ENCODE results near the gene PRKAG2. TPM values are rescaled to one million over a fixed set of nuclear protein-coding genes. Genes with fewer than 3 reads are reported as not detected.

PRKAG2 gene
- total RNA-seq, 4 donors from 2014 or later = 38.8 to 94.4 (median 73.2) TPM

- Histone ChIP-seq H3K27me3 (no peaks in the 10 kb centered on the region), H3K27ac (no peak overlapping the region)
- TF ChIP-seq CTCF (IDR thresholded peaks at IDR 0.05) = no peak
- TF ChIP-seq POLR2A (IDR thresholded peaks at IDR 0.05) = no peak
Observed at GRCh38 chr7:151592330-151592729, 284.6 kb downstream of the PRKAG2 start.

DNA sequence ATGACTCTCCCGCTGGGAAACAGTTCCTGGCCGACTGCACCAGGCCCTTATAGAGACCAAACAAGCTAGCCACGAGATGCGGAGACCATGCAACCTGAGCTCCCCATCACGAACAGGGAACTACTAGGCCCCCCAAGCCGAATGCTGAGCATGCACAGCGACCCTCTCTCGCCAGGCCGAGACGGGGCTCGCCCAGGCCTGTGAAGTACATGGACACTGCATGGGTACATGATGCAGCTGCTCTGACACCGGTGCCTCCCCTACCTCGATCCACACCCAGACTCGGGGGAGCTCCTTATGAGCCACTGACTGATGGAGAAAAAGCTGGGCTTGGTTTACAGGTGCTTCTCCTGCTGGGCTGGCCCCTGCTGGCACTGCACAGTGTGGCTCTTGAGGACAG is 285.0 kb downstream of the PRKAG2 start:
- TF ChIP-seq POLR2A (IDR thresholded peaks at IDR 0.05) (no peak), CTCF (IDR thresholded peaks at IDR 0.05) (no peak)

More at GRCh38 chr7:151592330-151592729, 284.6 kb downstream of the PRKAG2 start:
- DNase-seq = no peak
- Histone ChIP-seq H3K36me3 (peaks cover 0 to 37% (median 0%) of the 10 kb centered on the region in 3 donors), H3K9me3 (no peaks in the 10 kb centered on the region), H3K4me3 (no peak overlapping the region), H3K4me1 (no peaks in the 10 kb centered on the region)

DNA sequence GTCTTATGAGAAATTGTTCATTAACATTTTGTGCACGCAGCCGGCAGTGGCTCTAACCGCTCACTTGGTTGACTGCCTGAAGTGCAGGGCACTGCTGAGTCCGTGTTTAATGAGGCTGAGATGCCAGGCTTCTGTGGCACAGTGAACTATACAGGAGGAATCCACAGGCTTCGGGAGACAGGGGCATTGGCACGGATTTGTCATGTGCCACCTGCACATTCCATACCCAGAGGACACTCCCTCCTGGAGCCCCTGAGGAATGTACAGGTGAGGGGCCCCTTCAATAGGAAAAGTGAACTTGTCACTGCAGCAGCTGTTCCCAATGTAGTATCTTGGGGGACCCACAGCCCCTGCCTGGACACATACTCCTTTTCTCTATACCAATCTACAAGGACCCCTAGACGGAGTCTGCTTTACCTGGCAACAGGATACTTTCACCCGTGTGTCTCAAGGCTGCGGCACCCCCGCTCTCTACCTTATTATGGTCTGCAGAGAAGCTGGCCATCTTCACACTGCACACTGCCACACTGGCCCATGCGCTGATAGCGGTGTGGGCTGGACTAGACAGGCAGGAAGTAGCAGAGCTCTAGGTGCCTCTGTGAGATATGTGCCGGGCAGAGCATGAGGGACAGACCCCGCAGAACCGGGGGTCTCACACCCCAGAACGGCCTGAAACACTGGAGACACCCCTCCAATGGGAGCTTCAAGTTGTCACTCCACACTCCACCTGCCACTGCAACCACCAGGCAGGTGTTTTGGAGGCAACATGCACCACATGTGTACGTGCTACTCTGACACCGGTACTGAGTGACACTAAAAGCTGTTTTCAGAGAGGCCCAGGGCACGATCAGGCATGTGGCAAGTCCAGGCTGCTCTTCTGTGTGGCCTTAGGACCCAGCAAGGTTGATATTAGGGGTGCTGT is 285.8 kb downstream of the PRKAG2 start:
- no peak for DNase-seq
- TF ChIP-seq POLR2A (IDR thresholded peaks at IDR 0.05) (no peak), CTCF (IDR thresholded peaks at IDR 0.05) (no peak)
- H3K9me3 ChIP-seq = no peaks in the 10 kb centered on the region
- H3K27ac ChIP-seq = no peak overlapping the region
- H3K36me3 ChIP-seq = peaks cover 0 to 40% (median 0%) of the 10 kb centered on the region in 3 donors
- no peaks in the 10 kb centered on the region for H3K4me1 ChIP-seq
- H3K27me3 ChIP-seq = no peaks in the 10 kb centered on the region
- H3K4me3 ChIP-seq = no peak overlapping the region

More for the DNA sequence above, 285.0 kb downstream of the PRKAG2 start:
- Histone ChIP-seq H3K36me3 (peaks cover 0 to 37% (median 0%) of the 10 kb centered on the region in 3 donors), H3K27me3 (no peaks in the 10 kb centered on the region), H3K4me3 (no peak overlapping the region), H3K9me3 (no peaks in the 10 kb centered on the region), H3K4me1 (no peaks in the 10 kb centered on the region), H3K27ac (no peak overlapping the region)
- no peak for DNase-seq

DNA sequence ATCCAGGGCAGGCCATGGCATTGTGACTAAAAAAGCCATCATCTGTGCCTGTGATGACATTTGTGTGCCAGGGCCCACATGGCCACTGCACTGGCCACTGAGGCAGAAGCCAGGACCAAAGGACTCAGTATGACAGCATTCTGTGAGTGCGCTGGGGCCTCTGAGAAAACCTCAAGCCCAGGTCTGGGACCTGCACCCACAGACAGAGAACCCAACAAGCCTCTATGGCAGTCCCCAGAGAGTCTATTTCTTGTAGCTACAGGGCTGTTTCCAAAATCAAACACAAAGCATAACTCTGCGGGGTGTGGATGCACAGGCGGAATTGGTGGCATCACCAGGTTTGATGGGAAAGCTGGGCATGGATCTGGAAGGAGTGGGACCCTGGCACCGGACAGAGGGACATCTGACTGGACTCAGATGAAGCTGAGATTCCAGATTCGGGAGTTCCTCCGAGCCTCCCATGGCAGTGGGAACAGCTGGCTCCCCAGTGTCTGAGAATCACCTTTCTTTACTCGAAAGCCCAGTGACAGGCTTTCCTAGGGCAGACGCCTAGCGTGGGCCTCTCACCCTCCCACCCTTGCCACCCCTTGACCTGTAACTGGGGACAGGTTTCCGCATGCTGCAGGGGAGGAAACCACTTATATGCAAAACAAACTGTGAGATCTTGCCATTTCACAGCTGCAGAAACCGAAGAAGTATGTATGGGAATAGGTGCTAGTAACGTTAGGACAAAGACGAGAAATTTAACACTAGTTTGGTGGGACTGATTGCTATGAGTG is 286.7 kb downstream of the PRKAG2 start:
- Histone ChIP-seq H3K27ac (no peak overlapping the region), H3K4me3 (no peak overlapping the region), H3K9me3 (no peaks in the 10 kb centered on the region), H3K36me3 (peaks cover 0 to 45% (median 0%) of the 10 kb centered on the region in 3 donors), H3K27me3 (no peaks in the 10 kb centered on the region), H3K4me1 (no peaks in the 10 kb centered on the region)
- no peak for TF ChIP-seq CTCF (IDR thresholded peaks at IDR 0.05)
- no peak for DNase-seq

- TF ChIP-seq CTCF (IDR thresholded peaks at IDR 0.05) = no peak
- no peak for TF ChIP-seq POLR2A (IDR thresholded peaks at IDR 0.05)
- no peaks in the 10 kb centered on the region for H3K9me3 ChIP-seq
- no peaks in the 10 kb centered on the region for H3K27me3 ChIP-seq
- no peak for DNase-seq
- H3K36me3 ChIP-seq = peaks cover 0 to 35% (median 0%) of the 10 kb centered on the region in 3 donors
- H3K4me1 ChIP-seq = no peaks in the 10 kb centered on the region
- H3K27ac ChIP-seq = no peak overlapping the region
- no peak overlapping the region for H3K4me3 ChIP-seq
Observed at GRCh38 chr7:151588982-151589381, 287.9 kb downstream of the PRKAG2 start.

All from Peyer's patch (tissue), 4 donors.